NCI-H510A treated with DMSO at 0.1 percent for 48 hours (cell line): ENCODE measurements around the gene TMEM184B.

Experiments
- DNase-seq: peaks from one replicate; lab custom pipeline; 2025; lab: John Stamatoyannopoulos, UW

TMEM184B gene

GRCh38 chr22:38226853-38227649, 45.8 kb downstream of the TMEM184B start:
- no peak for DNase-seq

DNA sequence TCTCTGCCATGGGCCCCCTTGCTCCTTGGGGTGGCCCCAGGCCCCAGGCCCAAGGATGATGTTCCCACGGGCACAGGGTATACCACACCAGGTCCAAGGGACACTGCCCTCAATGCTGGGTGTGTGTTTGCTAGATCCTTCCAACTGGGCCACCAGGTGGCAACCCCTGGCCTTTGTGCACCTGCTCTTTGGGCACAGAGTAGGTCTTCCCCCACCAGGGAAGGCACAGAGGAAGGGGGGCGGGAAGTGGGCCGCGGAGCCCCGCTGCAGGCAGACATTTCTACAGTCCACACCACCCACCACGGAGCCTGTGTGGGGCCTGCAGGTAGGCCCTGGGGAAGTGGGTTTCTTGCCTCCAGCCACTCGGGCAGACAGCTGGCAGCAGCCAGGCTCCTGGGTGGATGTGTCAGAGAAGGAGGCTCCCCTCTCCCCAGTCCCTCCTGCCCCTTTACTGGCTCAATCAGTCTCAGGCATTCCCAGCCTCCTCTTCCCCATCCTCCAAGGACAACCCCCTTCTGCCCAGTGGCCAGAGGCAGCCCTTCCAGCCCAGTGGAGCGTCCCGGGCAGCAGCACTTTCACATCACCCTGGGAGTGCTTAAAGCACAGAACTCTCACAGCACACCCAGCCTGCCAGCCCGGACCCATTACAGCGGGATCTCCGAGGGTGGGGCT, 49.4 kb downstream of the TMEM184B start:
- no peak for DNase-seq

DNA sequence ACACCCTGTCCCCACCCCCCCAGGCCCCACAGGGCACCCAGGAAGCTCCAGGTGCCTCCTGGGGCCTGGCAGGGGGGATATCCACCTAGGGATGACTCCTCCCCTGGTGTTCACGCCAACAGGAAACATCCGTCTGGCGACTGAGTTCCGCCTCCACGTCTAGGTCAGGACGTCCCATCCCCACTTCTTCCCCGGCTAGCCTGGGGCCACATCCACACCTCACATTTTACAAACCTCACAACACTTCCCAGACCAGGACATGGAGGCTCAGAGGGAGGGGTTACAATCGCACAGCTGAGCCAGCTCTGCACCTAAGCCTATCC, 50.1 kb downstream of the TMEM184B start:
- no peak for DNase-seq

GRCh38 chr22:38221908-38222796, 50.7 kb downstream of the TMEM184B start:
- DNase-seq, result no peak

DNA sequence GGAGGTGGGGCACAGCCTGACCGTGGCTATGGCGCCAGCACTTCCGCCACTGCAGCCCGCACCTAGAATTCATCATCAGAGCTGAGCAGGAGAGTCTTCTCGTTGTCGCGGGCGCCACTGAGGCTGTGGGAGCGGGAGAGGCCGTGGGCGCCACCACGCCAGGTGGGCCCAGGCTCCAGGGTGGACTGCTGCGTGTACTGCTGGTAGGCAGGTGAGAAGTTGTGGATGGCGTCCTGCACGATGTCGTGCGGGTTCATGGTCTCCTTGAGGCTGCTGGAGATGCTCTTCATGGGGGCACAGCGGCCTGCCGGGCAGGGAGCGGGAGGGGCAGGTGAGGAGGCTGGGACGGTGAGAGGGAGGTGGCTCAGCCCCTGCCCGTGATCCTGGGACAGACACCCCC, 51.4 kb downstream of the TMEM184B start:
- no peak for DNase-seq

DNA sequence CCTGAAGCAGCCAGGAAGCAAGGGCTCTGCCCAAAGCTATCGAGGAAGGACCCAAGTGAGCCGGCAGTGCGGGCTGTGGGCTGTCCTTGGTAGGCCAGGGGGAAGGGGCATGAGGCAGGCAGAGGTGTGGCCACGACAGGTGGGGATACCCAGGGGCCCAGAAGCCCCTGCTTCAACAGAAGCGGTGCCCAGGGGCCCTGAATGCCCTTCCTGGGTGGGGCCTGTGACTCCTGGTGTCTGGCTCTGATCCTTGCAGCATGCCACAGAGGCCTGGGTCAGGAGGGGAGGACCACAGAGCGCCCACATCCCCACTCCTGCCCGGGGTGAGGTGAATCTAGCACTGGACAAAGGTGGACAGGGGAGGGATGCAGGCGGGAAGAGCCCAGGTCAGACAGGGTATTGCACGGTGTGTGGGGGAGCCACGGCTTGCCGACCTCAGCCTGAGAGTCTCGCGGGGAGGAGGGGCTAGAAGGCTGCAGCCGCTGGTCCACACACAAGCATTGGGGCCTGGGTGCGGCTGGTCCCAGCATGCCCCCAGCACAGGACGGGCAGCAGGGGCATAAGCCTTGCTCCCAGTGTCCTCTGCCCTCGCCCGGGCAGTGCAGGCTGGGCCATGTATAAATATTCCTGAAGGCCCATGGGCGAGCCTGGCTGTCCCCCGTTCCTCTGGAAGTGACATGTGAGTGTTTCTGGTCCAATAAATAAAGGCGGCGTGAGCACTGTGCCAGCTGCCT, 52.0 kb downstream of the TMEM184B start:
- DNase-seq, result no peak

GRCh38 chr22:38220163-38220562, 52.6 kb downstream of the TMEM184B start:
- no peak for DNase-seq

DNA sequence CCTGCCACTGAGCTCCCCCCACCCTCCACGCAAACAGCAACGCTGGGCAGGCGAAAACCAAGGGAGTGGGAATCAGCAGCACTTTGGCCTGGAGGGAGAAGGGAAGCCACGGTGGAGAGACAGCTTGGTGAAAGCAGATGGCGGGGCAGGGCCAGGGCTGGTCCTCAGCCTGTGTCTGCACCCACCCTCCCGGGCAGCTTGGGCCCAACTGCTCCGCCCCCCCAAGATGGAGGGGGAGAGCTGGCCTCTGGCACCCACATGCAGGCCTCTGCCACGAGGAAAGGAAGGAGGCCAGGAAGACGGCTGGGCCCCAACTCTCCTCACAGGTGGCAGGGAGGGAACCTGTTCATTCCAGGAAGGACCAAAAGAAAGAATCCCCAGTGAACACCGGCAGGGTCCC, 53.2 kb downstream of the TMEM184B start:
- DNase-seq, result no peak

DNA sequence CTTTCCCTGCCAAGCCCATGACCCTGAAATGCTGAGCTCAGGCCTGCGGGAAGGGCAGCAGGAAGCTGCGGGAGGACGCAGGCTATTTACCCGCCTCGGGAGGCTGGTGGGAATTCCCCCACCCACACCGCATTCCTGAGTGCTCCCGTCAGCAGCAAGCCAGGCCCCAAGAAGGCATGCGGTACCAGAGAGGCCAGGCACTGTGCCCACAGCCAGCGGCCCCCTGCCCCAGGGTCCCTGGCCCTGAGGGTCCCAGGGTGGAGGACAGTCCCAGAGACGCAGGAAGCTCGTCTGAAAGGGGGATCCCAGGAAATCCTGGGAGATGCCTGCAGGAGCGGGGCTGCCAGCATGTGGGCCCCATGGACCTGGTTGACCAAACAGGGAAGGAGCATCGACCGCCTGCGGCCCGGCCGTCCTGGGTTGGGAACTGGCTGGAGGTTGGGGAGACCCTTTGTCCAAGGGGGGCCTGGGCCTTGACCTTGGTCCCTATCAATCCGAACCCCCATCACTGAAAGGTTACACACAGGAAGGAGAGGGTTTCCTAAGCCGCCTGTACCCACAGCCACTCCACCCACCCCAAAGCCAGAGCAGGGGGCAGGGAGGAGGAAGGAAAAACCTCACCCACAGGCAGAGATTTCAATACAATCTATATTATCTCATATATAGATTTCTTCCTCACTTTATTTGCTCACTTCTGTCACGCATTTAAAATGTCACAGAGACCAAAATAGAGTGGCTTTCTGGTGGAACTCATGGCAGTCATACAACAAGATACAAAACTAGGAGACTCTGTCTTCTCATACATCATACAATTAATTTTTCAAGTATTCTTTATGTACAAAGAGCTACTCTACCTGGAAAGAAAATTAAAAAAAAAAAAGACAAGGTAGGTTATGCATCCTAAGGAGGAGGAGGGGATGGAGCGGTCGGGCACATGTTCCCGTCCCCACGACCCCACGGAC, 53.9 kb downstream of the TMEM184B start:
- no peak for DNase-seq

- DNase-seq, result no peak
These were observed 57.4 kb downstream of the TMEM184B start for GRCh38 chr22:38215156-38216038.

- no peak for DNase-seq
These were observed 58.3 kb downstream of the TMEM184B start for GRCh38 chr22:38214302-38215056.

- DNase-seq, result no peak
These were observed 58.9 kb downstream of the TMEM184B start for GRCh38 chr22:38213990-38214301.

GRCh38 chr22:38213319-38213989, 59.4 kb downstream of the TMEM184B start:
- no peak for DNase-seq

DNA sequence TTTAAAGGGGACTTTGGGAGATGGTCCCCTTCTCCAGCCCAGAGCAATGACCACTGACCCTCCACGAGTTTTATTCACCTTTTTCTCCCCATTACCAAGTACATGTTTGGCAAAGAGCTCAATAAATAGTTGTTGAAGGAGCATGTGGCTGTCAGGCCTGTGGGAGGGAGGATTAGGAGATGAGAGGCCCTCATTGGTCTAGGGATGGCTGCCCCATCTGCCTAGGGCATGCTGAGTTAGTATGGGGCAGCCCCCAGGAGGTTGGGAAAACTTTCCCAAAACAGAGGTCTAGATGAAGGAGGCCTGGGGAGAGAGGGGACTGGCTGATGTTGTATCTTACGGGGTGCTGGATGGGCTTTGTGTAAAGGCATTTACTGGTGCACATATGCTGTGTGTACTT, 60.4 kb downstream of the TMEM184B start:
- DNase-seq, result no peak

DNA sequence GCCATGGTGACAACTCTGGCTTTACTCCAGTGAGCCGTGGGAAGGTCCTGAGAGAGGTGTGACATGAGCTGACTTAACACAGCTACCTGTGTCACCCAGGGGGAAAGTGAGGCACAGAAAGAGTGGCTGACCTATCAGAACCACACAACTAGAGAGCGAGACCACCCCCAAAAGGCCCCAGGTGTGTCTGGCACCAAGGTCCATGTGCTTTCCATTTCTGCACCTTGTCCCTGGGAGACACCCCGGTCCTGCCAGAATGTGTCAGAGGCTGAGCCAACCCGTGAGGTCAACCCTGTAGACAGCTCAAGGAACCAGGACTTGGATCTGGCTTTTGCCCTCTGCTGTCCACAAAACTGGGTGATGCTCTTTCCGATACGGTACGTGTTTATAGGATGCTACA, 61.3 kb downstream of the TMEM184B start:
- no peak for DNase-seq

GRCh38 chr22:38208551-38208968, 64.2 kb downstream of the TMEM184B start:
- DNase-seq, result no peak

DNA sequence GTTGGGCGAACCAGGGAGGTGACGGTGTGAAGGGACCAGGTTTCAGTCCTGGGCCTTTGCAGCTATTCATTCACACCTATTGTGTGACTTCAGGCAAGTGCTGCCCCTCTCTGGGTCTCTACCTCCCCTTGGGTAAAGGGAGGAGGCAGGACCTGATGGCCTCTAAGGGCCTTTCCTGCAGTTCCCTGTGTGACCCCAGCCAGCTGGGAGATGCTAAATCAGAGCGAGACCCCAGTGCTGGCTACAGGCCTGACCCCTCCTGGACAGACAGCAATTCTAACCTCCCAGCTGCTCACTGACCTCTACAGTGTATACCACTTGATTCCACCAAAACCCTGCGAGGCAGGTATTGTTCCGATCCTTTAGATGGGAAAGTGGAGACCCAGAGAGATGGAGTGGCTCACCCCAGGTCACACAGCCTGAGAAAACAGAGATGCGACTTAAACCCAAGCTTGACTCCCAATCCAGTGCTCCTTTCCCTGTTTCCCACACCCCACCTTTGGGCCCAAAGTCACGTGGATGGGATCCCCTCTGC, 64.8 kb downstream of the TMEM184B start:
- no peak for DNase-seq
